LHCN-M2 (cell line): ENCODE measurements around the gene BCL3. TPM values are rescaled to one million over a fixed set of nuclear protein-coding genes. Genes with fewer than 3 reads are reported as not detected.

Experiments
- DNase-seq: peaks from one replicate; pipeline ENCODE4 v3.0.0-alpha.2; 2012; ENCODE audit warnings: low read depth
- total RNA-seq: library from RNA; depleted of rRNA; stranded (reverse); fragments of >200 nt; gene quantifications from 2 replicates; pipeline ENCODE4 v1.2.3, GENCODE V29; 2014

The BCL3 gene
- total RNA-seq, 1 experiment from 2014 or later = 18.1 TPM

GRCh38 chr19:44742330-44743061 is 6.0 kb upstream of the BCL3 start:
- peak; percentile 77 for DNase-seq

DNA sequence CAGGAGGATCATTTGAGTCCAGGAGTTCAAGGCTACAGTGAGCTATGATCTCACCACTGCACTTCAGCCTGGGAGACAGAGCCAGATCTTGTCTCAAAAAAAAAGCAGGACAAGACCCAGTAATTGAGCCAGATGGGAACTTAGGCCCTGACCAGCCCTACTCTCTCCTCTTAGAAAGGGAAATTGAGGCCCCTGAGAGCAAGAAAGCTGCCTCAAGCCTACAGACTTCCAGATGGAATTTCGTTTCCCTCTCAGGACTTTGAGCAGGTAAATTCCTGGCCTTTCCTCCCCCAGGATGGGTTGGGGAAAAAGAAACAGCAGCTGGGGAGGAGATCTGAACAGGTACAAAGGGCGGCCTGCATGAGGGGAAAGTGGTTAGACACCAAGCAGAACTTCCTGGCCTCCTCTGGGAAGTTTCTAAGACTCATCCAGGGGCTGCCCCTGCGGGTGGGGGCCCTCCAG is 3.6 kb upstream of the BCL3 start:
- DNase-seq = no peak

- DNase-seq = peak; percentile 84
These were observed 3.1 kb upstream of the BCL3 start for GRCh38 chr19:44745341-44745831.

DNA sequence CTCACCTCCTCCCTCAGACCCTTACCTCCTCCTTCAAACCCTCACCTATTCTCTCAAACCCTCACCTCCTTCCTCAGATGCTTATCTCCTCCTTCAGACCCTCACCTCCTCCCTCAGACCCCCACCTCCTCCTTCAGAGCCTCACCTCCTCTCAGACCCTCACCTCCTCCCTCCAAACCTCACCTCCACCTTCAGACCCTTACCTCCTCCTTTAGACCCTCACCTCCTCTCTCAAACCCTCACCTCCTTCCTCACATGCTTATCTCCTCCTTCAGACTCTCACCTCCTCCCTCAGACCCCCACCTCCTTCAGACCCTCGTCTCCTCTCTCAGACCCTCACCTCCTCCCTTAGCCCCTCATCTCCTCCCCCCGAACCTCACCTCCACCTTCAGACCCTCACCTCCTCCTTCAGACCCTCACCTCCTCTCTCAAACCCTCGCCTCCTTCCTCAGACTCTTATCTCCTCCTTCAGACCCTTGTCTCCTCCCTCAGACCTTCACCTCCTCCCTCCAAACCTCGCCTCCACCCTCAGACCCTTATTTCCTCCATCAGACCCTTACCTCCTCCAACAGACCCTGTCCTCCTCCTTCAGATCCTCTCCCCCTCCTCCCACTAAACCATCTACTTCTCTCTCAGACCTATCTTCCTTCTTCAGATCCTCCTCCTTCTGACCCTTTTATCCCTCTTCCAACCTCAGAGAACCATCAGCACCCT is 2.5 kb upstream of the BCL3 start:
- no peak for DNase-seq

- DNase-seq = no peak
These were observed 1.9 kb upstream of the BCL3 start for GRCh38 chr19:44746616-44746945.

DNA sequence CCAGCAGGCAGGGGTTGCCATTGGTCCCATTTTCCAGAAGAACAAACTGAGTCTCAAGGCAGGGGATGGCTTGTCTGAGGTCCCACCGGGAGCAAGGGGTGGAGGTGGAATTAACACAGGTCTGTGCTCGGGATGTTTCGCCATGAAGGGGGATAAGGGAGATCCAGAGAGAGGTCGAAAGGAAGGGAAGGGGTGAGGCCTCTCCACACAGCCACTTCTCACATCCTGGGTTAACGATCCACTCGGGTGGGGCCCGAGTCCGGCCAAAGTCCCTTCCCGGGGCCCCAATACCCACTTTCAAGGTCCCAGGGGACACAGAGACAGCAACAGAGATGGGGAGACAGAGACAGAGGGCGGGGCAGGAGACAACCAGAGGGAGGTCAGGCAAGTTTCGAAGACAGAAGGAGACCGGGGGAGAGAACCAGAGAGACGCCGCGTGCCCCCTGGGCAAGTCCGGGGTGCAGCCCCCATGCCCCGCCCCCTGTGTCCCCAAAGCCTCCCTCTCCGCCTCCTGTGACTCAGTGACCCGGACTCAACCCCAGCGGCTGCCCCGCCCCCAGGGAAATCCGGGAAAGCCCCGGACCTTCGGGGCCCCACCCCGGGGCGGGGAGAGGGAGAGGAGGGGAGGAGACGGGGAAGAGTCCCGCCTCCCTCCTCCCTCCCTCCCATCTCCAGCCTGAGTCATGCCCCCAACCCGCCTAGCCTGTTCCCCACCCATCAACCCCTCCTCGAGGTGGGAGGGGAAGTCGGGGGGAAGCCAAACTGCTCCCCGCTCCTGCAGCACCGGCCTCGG is 1.4 kb upstream of the BCL3 start:
- peak; percentile 97 for DNase-seq

DNA sequence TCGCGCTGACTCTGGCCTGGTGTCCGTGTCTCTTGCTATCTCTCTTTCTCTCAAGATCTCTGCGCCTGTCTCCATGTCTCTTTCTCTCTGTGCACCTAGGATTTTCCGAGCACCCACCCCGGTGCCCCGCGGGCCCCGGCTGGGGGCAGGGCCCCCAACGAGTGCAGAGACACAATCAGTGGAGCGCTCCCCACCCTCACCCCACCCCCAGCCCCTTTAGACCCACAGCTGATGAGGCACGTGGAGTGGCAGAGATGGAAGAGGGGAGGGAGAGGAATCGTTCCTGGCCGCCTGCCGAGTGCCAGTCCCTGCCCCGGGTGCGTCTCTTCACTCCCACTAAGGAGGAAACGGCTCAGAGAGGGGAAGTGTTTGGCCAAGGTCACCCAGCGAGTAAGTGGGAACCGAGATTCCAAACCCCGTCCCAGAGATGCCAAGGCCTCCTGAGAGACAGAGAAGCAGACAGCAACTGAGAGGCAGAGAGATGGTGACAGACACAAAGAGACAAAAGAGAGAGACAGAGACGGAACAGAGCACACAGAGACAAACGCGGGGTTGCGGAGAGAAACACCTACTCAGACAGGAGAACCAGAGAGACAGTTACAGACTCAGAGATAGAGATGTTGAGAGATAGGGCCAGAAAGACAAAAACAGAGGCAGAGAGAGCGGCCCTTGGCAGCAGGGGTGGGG is 626 bp upstream of the BCL3 start:
- DNase-seq = peak; percentile 76

DNA sequence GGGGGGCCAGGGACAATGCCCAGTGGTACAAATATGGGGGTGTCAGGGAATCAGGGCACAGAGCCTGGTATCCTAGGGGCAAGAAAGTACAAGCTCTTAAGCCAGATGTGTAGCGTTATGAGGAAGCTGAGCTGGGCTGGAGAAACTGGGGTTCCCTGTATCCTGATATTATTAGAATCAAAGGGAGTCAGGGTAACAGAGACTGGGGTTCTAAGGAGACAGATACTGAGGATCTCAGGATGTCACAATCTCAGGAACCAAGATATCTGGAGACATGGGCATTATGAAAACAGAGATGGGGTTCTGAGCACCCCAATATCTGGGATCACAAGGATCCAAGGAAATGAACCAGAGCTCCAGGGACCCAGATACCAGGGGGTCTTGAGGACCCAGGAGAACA is 784 bp downstream of the BCL3 start:
- DNase-seq = no peak

DNA sequence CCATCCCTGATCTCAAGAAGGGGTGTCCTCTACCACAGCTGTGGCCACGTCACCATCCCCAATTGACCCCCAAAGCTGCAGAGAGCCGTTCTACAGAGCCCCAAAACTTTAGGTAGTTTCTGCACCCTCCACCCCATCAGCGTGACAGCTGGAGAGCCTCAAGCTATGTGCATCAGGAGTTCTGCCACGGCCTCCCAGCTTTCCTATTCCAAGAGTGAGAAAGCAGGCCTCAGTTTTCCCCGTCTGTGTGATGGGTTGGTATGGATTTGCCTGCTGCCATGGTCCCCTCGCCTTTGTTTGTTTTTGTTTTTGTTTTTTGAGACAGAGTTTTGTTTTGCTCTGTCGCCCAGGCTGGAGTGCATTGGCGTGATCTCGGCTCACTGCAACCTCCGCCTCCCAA is 1.5 kb downstream of the BCL3 start:
- DNase-seq = no peak

- DNase-seq = no peak
These were observed 3.8 kb downstream of the BCL3 start for GRCh38 chr19:44752123-44752815.

DNA sequence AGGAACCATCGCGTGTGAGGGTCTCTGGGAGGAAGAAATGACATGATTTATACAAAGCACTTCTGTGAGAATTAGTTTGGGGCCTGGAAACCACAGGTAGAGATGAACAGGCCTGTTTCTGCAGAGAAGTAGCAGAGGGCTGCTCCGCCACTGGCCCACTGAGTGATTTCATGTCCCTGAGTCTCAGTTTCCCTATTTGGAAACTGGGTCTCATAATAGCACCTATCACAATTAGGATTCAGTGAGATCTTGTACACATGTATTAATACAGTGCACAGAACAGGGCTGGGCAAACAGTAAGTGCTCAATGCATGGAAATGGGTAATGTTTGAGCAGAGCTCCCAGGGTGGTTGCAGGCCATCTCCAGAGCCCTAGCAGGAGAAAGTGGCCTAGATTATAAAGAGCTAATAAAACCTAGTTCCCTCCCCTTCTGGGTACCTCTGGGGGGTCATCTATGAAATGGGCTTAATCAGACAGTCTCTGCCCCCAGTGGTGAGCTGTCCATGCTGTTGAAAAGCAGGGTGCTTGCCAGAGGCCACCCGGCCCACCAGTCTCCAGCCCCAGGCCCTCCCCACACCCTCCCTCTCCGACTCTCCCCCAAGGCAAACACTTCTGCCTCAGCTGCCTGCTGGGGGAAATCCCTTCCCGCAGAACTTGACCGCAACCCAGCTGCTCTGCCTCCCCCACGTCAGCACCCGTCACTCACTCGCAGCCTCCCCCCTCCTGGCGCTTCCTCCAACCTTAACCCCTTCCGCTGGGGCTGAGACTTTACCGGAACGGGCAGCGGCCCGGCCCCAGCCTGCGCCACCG is 4.5 kb downstream of the BCL3 start:
- DNase-seq = peak; percentile 97

DNA sequence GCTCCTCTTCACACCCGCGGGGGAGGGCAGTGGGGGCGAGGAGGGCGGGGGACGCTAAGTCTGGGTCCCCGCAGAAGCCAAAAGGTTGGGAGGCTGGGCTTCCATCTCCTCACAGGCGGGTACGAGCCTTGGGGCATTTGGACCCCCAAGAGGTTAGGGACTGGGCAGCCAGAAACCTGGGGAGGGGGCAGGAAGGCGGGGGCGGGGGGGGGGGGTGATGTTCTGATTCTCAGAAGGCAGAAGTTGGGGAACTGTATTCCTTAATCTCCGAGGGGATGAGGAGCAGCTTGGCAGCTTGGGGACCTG is 5.1 kb downstream of the BCL3 start:
- no peak for DNase-seq

- DNase-seq = peak; percentile 81
These were observed 5.6 kb downstream of the BCL3 start for GRCh38 chr19:44753932-44754749.

DNA sequence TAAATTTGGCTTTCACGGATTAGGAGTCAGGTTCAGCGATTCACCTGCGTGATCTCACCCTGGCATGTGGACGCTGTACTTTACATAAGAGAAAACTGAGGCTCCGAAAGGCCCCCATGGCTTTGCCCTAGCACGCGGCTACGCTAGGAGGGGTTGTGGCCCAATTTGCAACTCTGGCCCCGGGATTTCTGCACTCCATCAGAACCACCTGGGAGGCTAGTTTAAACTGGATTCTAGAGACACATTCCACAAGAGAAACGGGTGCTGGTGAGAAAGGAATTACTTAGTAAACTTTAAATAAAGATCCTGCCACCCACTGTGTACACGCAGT is 6.2 kb downstream of the BCL3 start:
- no peak for DNase-seq

DNA sequence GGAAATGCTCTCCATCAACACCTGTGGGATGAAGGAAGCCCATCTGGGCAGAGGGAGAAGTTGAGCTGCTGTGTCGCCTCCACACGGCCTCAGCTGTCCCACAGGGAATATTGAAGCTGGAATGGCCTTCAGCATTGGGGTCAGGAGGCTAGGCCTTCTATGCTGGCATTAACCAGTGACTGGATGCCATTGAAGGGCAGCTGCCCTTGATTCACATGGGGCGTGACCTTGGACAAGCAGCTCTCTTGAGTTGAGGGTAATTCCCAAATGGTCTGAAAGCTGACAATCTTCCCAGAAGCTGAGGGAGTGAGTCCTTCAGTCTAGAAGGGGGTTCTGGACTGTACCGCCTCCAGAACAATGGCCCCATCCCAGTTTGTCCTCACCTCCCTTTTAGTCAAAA is 6.7 kb downstream of the BCL3 start:
- peak; percentile 45 for DNase-seq

DNA sequence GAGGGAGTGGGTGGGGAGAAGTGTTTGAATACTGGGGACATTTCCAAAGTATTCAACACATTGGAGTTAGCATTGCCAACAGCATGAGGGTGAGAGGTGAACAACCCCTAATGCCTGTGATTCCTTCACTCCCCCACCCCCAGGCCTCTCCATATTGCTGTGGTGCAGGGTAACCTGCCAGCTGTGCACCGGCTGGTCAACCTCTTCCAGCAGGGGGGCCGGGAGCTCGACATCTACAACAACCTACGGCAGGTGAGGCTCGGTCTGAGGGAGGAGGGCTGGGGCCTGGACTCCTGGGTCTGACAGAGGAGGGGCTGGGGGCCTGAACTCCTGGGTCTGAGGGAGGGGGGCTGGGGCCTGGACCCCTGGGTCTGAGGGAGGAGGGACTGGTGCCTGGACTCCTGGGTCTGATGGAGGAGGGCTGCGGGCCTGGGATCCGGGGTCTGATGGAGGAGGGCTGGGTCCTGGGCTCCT is 7.6 kb downstream of the BCL3 start:
- no peak for DNase-seq

DNA sequence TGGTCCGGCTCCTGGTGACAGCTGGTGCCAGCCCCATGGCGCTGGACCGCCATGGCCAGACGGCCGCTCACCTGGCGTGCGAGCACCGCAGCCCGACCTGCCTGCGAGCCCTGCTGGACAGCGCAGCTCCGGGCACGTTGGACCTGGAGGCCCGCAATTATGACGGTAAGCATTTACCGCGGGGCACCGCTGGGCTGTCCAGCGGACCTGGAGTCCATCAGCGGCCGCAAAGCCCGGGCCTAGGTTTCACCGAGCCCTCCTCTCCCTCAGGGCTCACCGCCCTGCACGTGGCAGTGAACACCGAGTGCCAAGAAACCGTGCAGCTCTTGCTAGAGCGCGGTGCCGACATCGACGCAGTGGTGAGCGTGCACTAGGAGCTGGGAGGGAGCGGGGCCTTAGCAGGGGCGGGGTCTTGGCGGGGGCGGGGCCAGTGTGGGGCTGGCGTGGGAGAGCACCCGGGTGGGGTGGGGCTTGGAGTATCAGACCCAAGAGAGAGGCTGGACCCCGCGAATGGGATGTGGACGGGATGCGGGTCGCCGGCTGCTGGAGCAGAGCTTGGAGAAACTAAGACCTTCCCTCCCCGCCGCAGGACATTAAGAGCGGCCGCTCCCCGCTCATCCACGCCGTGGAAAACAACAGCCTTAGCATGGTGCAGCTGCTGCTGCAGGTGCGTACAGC is 8.7 kb downstream of the BCL3 start:
- DNase-seq = no peak

DNA sequence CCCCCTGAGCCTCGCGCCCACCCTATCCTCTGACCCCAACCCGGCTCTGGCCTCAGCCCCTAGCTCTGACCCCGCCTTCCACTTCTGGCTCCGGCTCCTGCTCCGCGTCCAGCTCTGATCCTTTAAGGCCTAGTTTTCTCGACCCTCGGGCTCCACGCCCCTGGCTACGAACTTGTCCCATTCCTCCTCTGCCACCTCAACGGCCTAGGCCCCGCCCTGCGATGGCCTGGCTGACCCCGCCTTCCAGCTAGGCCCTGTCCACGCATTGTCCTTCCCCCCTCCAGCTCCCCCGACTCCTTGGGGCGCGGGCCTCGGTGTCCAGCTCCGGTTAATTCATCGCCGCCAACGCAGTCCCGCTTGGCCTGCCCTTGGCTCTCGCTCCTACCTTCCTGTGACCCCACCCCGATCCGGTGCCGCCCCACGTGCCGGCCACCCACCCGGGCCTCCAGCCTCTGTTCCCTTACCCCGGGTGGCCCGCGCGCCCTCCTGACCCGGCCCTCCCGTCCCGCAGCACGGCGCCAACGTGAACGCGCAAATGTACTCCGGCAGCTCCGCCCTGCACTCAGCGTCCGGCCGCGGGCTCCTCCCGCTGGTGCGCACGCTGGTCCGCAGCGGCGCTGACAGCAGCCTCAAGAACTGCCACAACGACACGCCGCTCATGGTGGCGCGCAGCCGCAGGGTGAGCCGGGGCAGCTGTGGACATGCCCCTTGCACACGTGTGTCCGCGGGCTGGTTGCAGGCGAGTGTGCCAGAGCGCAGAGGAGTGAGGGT is 9.4 kb downstream of the BCL3 start:
- DNase-seq = no peak
